PC-9 (cell line): ENCODE measurements around the gene PROM1. TPM values are rescaled to one million over a fixed set of nuclear protein-coding genes. Genes with fewer than 3 reads are reported as not detected.

Source experiments
- BruUV-seq: library from RNA; stranded (reverse); fragments of 400-500 nt; replicated peaks from 2 replicates; lab custom pipeline; 2021; lab: Mats Ljungman, UMichigan
- CTCF ChIA-PET: fragments of 300-600 bp; sonication (Branson Sonifier 250); formaldehyde crosslinking; loops from one replicate; lab custom pipeline; 2022; ENCODE audit warnings: antibody characterized with exemption; lab: Charles Lee
- POLR2A ChIA-PET: fragments of 300-600 bp; sonication (Branson Sonifier 250); formaldehyde crosslinking; loops from one replicate; lab custom pipeline; 2022; ENCODE audit warnings: antibody characterized with exemption; ENCODE audit not compliant: unreplicated experiment; lab: Charles Lee
- DNase-seq, 2 experiments: peaks; one replicate each; pipeline versions ENCODE4 v3.0.0 to v3.0.0-alpha.2; 2015 to 2022; ENCODE audit warnings: mixed read lengths in 1 of 2
- H2AFZ ChIP-seq: fragments of 200-600 bp; sonication (generic); 2 replicates; pipeline ENCODE4 v1.8.1; 2017; ENCODE audit warnings: antibody characterized with exemption
- H3F3A ChIP-seq: fragments of 200-600 bp; sonication (generic); 2 replicates; pipeline ENCODE4 v1.8.1; 2017; ENCODE audit warnings: antibody characterized with exemption, mild to moderate bottlenecking, low read depth; ENCODE audit not compliant: insufficient read depth
- H3K27ac ChIP-seq: fragments of 200-600 bp; sonication (generic); 2 replicates; pipeline ENCODE4 v1.6.1; 2016; ENCODE audit warnings: mixed run types
- H3K27me3 ChIP-seq: fragments of 200-600 bp; sonication (generic); 2 replicates; pipeline ENCODE4 v1.6.1; 2016; ENCODE audit warnings: low read depth, mixed run types; ENCODE audit not compliant: insufficient read depth
- H3K36me3 ChIP-seq: fragments of 200-600 bp; sonication (generic); 2 replicates; pipeline ENCODE4 v1.6.1; 2016; ENCODE audit warnings: low read depth, mixed run types
- H3K4me1 ChIP-seq: fragments of 200-600 bp; sonication (generic); replicated peaks from 2 replicates; pipeline ENCODE4 v1.6.1; 2016; ENCODE audit warnings: mixed run types; ENCODE audit not compliant: insufficient read depth
- H3K4me2 ChIP-seq: fragments of 200-600 bp; sonication (generic); 2 replicates; pipeline ENCODE4 v1.6.1; 2017; ENCODE audit warnings: mixed run types
- H3K4me3 ChIP-seq: fragments of 200-600 bp; sonication (generic); 2 replicates; pipeline ENCODE4 v1.6.1; 2016; ENCODE audit warnings: mixed run types
- H3K79me2 ChIP-seq: fragments of 200-600 bp; sonication (generic); 2 replicates; pipeline ENCODE4 v1.6.1; 2017; ENCODE audit warnings: low read depth, mixed run types
- H3K9me2 ChIP-seq: fragments of 200-600 bp; sonication (generic); 2 replicates; pipeline ENCODE4 v1.8.1; 2017; ENCODE audit warnings: mild to moderate bottlenecking; ENCODE audit not compliant: insufficient read depth
- H3K9me3 ChIP-seq: fragments of 200-600 bp; sonication (generic); 2 replicates; pipeline ENCODE4 v1.8.1; 2016; ENCODE audit warnings: low read depth; ENCODE audit not compliant: insufficient read depth
- H4K20me1 ChIP-seq: fragments of 200-600 bp; sonication (generic); 2 replicates; pipeline ENCODE4 v1.8.1; 2017; ENCODE audit not compliant: insufficient read depth
- CTCF ChIP-seq: fragments of 200-600 bp; sonication (generic); conservative IDR thresholded peaks from 2 replicates; pipeline ENCODE4 v1.6.1; 2017; ENCODE audit warnings: mixed run types, antibody characterized with exemption, mild to moderate bottlenecking, moderate library complexity
- EZH2 ChIP-seq: fragments of 200-600 bp; sonication (generic); IDR thresholded peaks from 2 replicates; pipeline ENCODE4 v1.8.0; 2017; ENCODE audit warnings: antibody characterized with exemption, low read depth
- intact Hi-C: fragments of 100-400 bp; cut with micrococcal nuclease; formaldehyde crosslinking; loops from one replicate; pipeline ENCODE4 v1.10.0; 2022; ENCODE audit not compliant: unreplicated experiment
- total RNA-seq: library from RNA; stranded (reverse); gene quantifications from 2 replicates; pipeline ENCODE4 v1.2.3, GENCODE V29; 2021

The PROM1 gene
- total RNA-seq, 1 experiment from 2014 or later, result not detected

GRCh38 chr4:16023776-16024408 is 59.9 kb downstream of the PROM1 start:
- Histone ChIP-seq H2AFZ (no peak overlapping the region), H3K36me3 (no peaks in the 10 kb centered on the region), H3K9me2 (no peaks in the 10 kb centered on the region), H3F3A (no peaks in the 10 kb centered on the region), H3K27ac (no peak overlapping the region), H3K79me2 (no peaks in the 10 kb centered on the region), H3K4me2 (no peak overlapping the region), H3K4me1 (no peaks in the 10 kb centered on the region), H3K4me3 (no peak overlapping the region), H3K9me3 (no peaks in the 10 kb centered on the region), H3K27me3 (no peaks in the 10 kb centered on the region), H4K20me1 (no peaks in the 10 kb centered on the region)
- DNase-seq, result no peak
- intact Hi-C loops, result loop anchor here (5.0 to 10.0 kb wide), 2 partner anchors 217 to 421 kb away; no protein-coding TSS in a partner anchor
- no TSS peak for BruUV-seq
- POLR2A ChIA-PET, result no interaction called here
- no peak for TF ChIP-seq EZH2
- TF ChIP-seq CTCF, result no peak
- CTCF ChIA-PET, result no interaction called here

- BruUV-seq, result no TSS peak
- no peaks in the 10 kb centered on the region for H3K79me2 ChIP-seq
- no peaks in the 10 kb centered on the region for H3K9me2 ChIP-seq
- TF ChIP-seq CTCF (no peak), EZH2 (no peak)
- H3K36me3 ChIP-seq, result no peaks in the 10 kb centered on the region
- no peaks in the 10 kb centered on the region for H4K20me1 ChIP-seq
- CTCF ChIA-PET, result no interaction called here
- intact Hi-C loops, result loop anchor here (5.0 to 10.0 kb wide), 2 partner anchors 215 to 423 kb away; no protein-coding TSS in a partner anchor
- no peak overlapping the region for H3K4me3 ChIP-seq
- no peak overlapping the region for H2AFZ ChIP-seq
- H3K9me3 ChIP-seq, result no peaks in the 10 kb centered on the region
- H3F3A ChIP-seq, result no peaks in the 10 kb centered on the region
- no peak overlapping the region for H3K4me2 ChIP-seq
- no peaks in the 10 kb centered on the region for H3K27me3 ChIP-seq
- POLR2A ChIA-PET, result no interaction called here
- no peaks in the 10 kb centered on the region for H3K4me1 ChIP-seq
- DNase-seq, result no peak
- H3K27ac ChIP-seq, result no peak overlapping the region
These were observed 61.8 kb downstream of the PROM1 start for GRCh38 chr4:16021804-16022560.

- no peak overlapping the region for H3K27ac ChIP-seq
- H3K4me3 ChIP-seq, result no peak overlapping the region
- H3F3A ChIP-seq, result no peaks in the 10 kb centered on the region
- H2AFZ ChIP-seq, result no peak overlapping the region
- BruUV-seq, result no TSS peak
- no peaks in the 10 kb centered on the region for H3K9me3 ChIP-seq
- H3K9me2 ChIP-seq, result no peaks in the 10 kb centered on the region
- H3K4me1 ChIP-seq, result no peaks in the 10 kb centered on the region
- no peaks in the 10 kb centered on the region for H4K20me1 ChIP-seq
- no peaks in the 10 kb centered on the region for H3K27me3 ChIP-seq
- no peaks in the 10 kb centered on the region for H3K79me2 ChIP-seq
- no peak overlapping the region for H3K4me2 ChIP-seq
- ChIA-PET POLR2A (no interaction called here), CTCF (interaction anchor here (0.7 kb wide), 1 partner anchor 189 kb away, joined by 3 read pairs; no protein-coding TSS in a partner anchor)
- TF ChIP-seq CTCF (no peak), EZH2 (no peak)
- intact Hi-C loops, result loop anchor here (1.0 to 10.0 kb wide), 3 partner anchors 42 to 425 kb away; no protein-coding TSS in a partner anchor
- DNase-seq, result no peak
- no peaks in the 10 kb centered on the region for H3K36me3 ChIP-seq
These were observed 64.2 kb downstream of the PROM1 start for GRCh38 chr4:16019649-16020048.
